Stimulated activated CD4-positive, alpha-beta T cell treated with anti-CD3 and anti-CD28 coated beads, Interleukin-2, amount 100 ng/mL, for 24 hours (primary cell): ENCODE measurements around the gene SELP.
A peak's percentile ranks its signal among the peaks of the same experiment; 100 is the strongest.

Source experiments
- DNase-seq, 2 donors: peaks; one replicate each; pipeline ENCODE4 v3.0.0-alpha.2; 2020

Gene SELP

DNA sequence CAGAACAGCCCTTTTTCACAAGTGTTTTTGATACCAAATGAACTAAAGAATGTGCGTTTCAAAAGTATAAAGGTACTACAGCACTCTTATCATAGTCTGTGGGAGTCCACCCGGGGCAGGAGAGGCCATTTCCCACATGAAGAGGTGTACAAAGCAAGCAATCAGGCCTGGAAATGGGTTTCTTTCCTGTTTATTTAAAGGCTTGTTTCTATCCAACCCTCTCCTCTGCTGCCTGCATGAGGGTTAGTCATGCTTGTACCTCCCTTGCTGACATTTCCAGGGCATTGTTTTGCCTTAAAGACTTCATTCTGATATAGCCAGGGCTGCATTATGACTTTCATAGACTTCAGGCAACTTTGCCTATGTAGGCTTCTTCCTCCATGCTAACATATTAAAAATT lies 11.6 kb downstream of the SELP start:
- DNase-seq = no peak

DNA sequence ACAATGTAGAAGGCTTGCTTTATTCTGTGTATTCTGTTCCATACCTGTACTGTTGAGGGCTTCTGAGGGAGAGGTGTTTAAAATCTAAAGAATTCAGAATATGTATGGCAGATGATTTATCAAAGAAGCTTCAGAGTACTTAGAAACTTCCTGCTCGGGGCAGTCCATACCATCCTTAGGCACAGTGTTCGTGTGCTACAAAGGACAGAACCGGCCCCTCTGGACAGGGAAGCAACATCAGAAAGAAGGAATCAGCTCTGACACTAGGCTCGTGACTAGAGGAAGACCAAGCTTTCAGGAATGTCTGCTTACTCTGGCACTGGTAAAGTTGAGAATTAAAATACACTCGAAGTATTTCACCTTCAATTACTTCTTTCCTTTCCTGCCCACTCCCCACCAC lies 14.1 kb downstream of the SELP start:
- DNase-seq = no peak

- DNase-seq = no peak
Measured at GRCh38 chr1:169610858-169611257, 19.1 kb downstream of the SELP start.

- DNase-seq = no peak
Measured at GRCh38 chr1:169610108-169610507, 19.8 kb downstream of the SELP start.

- DNase-seq = no peak
Measured at GRCh38 chr1:169608226-169608625, 21.7 kb downstream of the SELP start.

DNA sequence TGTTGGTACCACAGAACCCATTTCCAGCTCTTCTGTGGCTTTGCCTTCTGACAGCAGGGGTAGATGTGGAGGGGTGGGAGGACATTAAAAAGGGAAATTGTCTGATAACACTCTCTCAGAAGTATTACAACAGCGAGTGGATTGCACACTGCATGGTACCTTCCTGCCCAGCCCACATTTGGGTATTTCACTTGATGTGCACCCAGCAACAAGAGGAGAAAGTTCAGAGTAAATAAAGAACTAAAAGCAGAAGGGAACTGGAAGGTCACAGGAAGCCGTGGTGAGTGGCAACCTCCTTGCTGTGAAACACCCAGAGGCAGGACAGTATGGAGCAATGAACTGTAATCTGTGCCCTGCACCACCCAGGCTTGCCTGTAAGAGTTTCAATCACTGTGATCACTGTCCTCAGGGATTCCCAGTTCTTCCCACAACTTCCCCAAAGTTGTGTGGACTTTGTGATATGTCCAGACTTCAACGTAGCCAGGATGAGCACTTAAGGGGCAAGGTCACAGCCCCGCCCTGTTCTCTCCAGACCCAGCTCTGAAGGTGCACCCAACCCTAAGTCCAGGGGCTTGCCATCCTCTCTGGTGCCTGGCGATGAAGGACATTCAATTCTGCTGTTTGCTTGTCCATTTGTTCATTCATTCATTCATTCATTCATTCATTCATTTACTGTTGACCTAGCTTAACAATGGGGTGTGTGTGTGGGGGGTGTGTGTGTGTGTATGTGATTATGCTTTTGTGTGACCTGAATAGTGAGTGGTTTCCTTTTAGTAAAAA lies 25.0 kb downstream of the SELP start:
- peak; percentile 33 for DNase-seq

- no peak for DNase-seq
Measured at GRCh38 chr1:169601096-169601881, 28.6 kb downstream of the SELP start.

DNA sequence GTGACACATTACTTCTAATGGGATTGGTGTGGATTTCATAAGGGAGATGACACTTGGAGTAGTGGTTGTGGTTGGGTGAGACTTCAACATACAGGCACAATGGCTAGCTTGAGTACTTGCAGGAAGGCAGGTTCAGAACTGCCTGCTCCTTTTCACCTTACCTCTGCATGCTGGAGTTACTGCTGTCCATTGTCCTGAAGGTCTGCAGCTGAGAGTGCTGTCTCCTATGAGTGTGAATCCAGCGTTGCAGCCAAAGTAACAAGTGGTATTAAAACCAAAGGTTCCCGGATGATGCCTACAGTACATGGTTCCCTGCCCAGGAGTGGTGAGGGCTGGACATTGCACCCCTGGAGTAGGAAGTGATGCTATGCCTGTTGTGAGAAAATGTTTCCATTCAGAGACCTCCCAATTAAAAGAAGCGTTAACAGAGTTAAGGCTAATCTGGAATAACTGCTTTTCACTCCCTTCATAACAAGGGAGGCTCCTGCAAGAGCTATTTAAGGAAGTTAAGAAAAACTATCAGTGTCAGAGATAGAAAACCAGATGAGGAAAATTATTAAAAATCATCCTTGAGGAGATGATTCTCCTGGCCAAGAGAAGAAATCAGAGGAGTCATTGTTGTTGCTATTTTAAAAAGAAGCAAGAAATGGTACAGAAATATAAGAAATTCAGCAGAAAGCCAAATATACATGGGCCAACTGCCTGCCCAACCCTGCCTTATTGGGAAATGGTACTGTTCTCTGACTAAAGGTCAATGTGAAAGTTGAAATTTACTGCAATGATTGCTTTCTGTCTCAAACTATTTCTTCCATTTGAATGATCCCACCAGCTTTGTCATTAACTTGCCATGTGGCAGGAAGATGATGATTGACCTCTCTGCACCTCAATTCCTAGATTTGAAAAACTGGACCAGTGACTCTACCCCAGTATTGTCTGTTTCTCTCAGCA lies 33.9 kb downstream of the SELP start:
- DNase-seq = peak in 1 of 2 donors; percentile 9

- peak; percentile 17 to 57 for DNase-seq
Measured at GRCh38 chr1:169594391-169594790, 35.5 kb downstream of the SELP start.

DNA sequence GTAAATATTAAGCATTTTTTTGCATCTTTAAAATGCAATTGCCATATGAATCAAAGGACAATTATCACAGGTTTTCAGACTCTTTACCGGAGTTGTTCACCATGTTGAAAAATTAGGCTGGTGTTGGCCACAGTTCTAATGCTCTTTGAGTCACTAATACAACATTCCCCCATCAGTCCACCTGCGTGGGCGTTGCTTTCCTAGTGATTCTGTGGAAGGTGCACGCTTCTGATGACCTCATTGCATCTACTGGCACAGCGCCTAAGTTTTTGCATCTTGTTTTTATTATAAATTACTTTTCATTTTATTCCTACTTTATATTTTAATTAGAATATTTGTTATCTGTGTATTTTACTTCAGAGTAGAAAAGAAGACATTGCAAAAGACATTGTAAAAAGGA lies 39.0 kb downstream of the SELP start:
- peak in 1 of 2 donors; percentile 38 for DNase-seq

- DNase-seq = peak; percentile 27 to 39
Measured at GRCh38 chr1:169588785-169589485, 41.0 kb downstream of the SELP start.

- no peak for DNase-seq
Measured at GRCh38 chr1:169588112-169588511, 41.8 kb downstream of the SELP start.

- peak; percentile 79 to 82 for DNase-seq
Measured at GRCh38 chr1:169586395-169587255, 43.3 kb downstream of the SELP start, which contains the start of gene F5. F5 (minus strand) TSS chr1:169586481; CDS start chr1:169586386, 95 bp downstream.

GRCh38 chr1:169586067-169586394 lies 43.9 kb downstream of the SELP start:
- DNase-seq = no peak

GRCh38 chr1:169585181-169585580 lies 44.7 kb downstream of the SELP start:
- no peak for DNase-seq

GRCh38 chr1:169584483-169585144 lies 45.3 kb downstream of the SELP start:
- DNase-seq = peak; percentile 5 to 35

- no peak for DNase-seq
Measured at GRCh38 chr1:169577981-169578738, 51.8 kb downstream of the SELP start.

- no peak for DNase-seq
Measured at GRCh38 chr1:169576935-169577331, 53.0 kb downstream of the SELP start.

DNA sequence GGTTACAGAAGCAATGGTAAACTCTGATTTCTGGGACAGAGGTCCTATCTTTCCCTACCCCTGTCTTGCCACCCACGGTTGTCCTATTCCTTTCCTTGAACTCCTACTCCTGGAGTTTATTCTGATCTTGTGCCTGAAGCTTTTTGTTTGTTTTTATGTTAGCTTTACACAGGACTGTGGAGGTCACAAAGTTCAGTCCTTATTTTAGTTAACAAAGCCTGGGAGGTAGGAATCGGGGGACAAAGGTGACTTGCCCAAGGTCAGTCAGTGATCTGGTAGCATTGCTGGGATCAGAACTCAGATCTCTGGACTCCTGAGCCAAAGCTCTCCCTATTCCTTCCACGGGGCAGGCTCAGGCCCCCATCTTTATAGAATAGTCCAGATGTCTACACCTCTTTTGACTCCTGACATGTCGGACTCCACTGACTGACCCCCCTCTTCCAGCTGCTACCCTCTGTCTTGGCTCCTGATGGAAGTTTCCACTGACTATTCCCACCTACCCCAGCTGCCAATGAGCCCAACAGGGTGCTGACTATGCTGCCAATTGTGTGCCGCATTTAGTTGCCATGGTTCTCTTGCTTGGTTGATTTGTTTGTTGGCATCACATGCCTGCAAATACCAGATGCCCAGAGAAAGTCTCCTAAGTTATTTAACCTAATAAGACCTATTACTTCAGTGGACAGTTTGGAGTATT lies 53.5 kb downstream of the SELP start:
- no peak for DNase-seq
